T follicular helper cell (primary cell): ENCODE data around the gene COPS6.
A peak's percentile ranks its signal among the peaks of the same experiment; 100 is the strongest.

Source experiments
- DNase-seq: peaks from one replicate; pipeline ENCODE4 v3.0.0-alpha.2; 2020; ENCODE audit warnings: low read depth
- total RNA-seq, 2 experiments: gene quantifications; one replicate each; lab custom pipeline; 2026; lab: John Stamatoyannopoulos, UW

Gene COPS6
- total RNA-seq = 34.1 to 46.5 reads per million in 2 experiments

- peak; percentile 86 for DNase-seq
These were observed at the start of gene COPS6 for GRCh38 chr7:100088621-100089457. Gene COPS6 (plus strand): TSS chr7:100088969. CDS start chr7:100088991, 22 bp downstream.

- DNase-seq = no peak
These were observed 48.2 kb upstream of the COPS6 start for GRCh38 chr7:100040575-100040974.

GRCh38 chr7:100044718-100045117 lies 44.1 kb upstream of the COPS6 start:
- no peak for DNase-seq

GRCh38 chr7:100048680-100049079 lies 40.1 kb upstream of the COPS6 start:
- no peak for DNase-seq

- DNase-seq = peak; percentile 61
These were observed 39.1 kb upstream of the COPS6 start, which contains the start of gene ZSCAN21 for GRCh38 chr7:100049441-100050291. Gene ZSCAN21 (plus strand): TSS chr7:100049774. CDS start chr7:100057007, 7,233 bp downstream.

- DNase-seq = no peak
These were observed 37.2 kb upstream of the COPS6 start for GRCh38 chr7:100051611-100052010.

GRCh38 chr7:100053215-100053614 lies 35.6 kb upstream of the COPS6 start:
- no peak for DNase-seq

GRCh38 chr7:100057006-100057405 lies 31.8 kb upstream of the COPS6 start:
- DNase-seq = no peak

GRCh38 chr7:100059251-100059739 lies 29.5 kb upstream of the COPS6 start:
- DNase-seq = no peak

- DNase-seq = no peak
These were observed 27.1 kb upstream of the COPS6 start for GRCh38 chr7:100061518-100062193.

GRCh38 chr7:100063376-100063775 lies 25.4 kb upstream of the COPS6 start:
- DNase-seq = no peak

- no peak for DNase-seq
These were observed 24.6 kb upstream of the COPS6 start for GRCh38 chr7:100064162-100064561.

GRCh38 chr7:100065452-100066186 lies 23.1 kb upstream of the COPS6 start:
- DNase-seq = no peak

GRCh38 chr7:100066953-100067352 lies 21.8 kb upstream of the COPS6 start:
- no peak for DNase-seq

GRCh38 chr7:100069991-100070390 lies 18.8 kb upstream of the COPS6 start:
- DNase-seq = no peak

- no peak for DNase-seq
These were observed 17.6 kb upstream of the COPS6 start for GRCh38 chr7:100071018-100071723.

GRCh38 chr7:100072462-100072861 lies 16.3 kb upstream of the COPS6 start:
- no peak for DNase-seq

GRCh38 chr7:100074841-100075240 lies 13.9 kb upstream of the COPS6 start:
- DNase-seq = no peak

GRCh38 chr7:100075418-100075817 lies 13.4 kb upstream of the COPS6 start:
- DNase-seq = no peak

- DNase-seq = no peak
These were observed 11.6 kb upstream of the COPS6 start for GRCh38 chr7:100077205-100077604.
